ENCODE results near the gene TMEM82. TPM values are rescaled to one million over a fixed set of nuclear protein-coding genes. Genes with fewer than 3 reads are reported as not detected.

TMEM82 gene
- polyA plus RNA-seq, 1 of the 3 experiments (the other 2 are of a cell fraction), result not detected

- no peaks in the 10 kb centered on the region for H3K9me3 ChIP-seq
- peaks cover 0 to 45% of the 10 kb centered on the region in 2 experiments; a peak in 1 of 4 replicates for H3K4me1 ChIP-seq (ENCODE audit: control insufficient read depth in 1 of 2, insufficient read depth in 2 of 2, low read depth in 1 of 2, low read length in 1 of 2)
- peaks cover 0 to 4% of the 10 kb centered on the region in 2 experiments for H3K36me3 ChIP-seq (replicated peaks in 1 of 2; ENCODE audit: control insufficient read depth in 1 of 2, insufficient read depth in 2 of 2, low read length in 1 of 2)
- no peaks in the 10 kb centered on the region for H4K20me1 ChIP-seq (ENCODE audit: insufficient read depth)
- no peaks in the 10 kb centered on the region for H3F3A ChIP-seq (replicated peaks; ENCODE audit: insufficient read depth)
- no peaks in the 10 kb centered on the region for H3K79me2 ChIP-seq (ENCODE audit: insufficient read depth)
- no peak overlapping the region for H3K4me2 ChIP-seq
- no peak overlapping the region for H2AFZ ChIP-seq (ENCODE audit: low read depth)
- CTCF ChIA-PET, result interaction anchor here (0.9 to 2.9 kb wide), 7 partner anchors 9 to 255 kb away, joined by 3 to 10 read pairs (median 4); partner anchors contain the start of gene FBLIM1
- 96% methylated on average over 11 of the region's 16 CpGs for WGBS (ENCODE audit: low lambda C conversion rate)
- DNase-seq, result no peak
- POLR2A ChIA-PET, result interaction anchor here (0.7 to 1.5 kb wide), 2 partner anchors 16 to 18 kb away, joined by 3 to 5 read pairs; no protein-coding TSS in a partner anchor
- peak overlapping the region in 1 of 2 experiments; percentile 79; a peak in 2 of 4 replicates for H3K27ac ChIP-seq (ENCODE audit: low read depth in 2 of 2, low read length in 1 of 2)
- H3K27me3 ChIP-seq (ENCODE audit: insufficient read depth), result no peaks in the 10 kb centered on the region
- H3K9me2 ChIP-seq, result no peaks in the 10 kb centered on the region
- H3K4me3 ChIP-seq (ENCODE audit: low read depth in 2 of 2, low read length in 1 of 2), result no peak overlapping the region
- TF ChIP-seq ELF1 (IDR thresholded peaks at IDR 0.05), result no peak
- TF ChIP-seq EZH2phosphoT487 (IDR thresholded peaks at IDR 0.05; ENCODE audit: borderline replicate concordance, low read depth), result no peak
- TF ChIP-seq EP300 (IDR thresholded peaks at IDR 0.05; ENCODE audit: borderline replicate concordance in 1 of 2, low read depth in 1 of 2, low read length in 1 of 2), result no peak
- no peak for TF ChIP-seq NRF1 (IDR thresholded peaks at IDR 0.05; ENCODE audit: low read depth, low read length)
- no peak overlapping the region for H3K9ac ChIP-seq
Observed at GRCh38 chr1:15739259-15739658, 3.0 kb upstream of the TMEM82 start.

DNA sequence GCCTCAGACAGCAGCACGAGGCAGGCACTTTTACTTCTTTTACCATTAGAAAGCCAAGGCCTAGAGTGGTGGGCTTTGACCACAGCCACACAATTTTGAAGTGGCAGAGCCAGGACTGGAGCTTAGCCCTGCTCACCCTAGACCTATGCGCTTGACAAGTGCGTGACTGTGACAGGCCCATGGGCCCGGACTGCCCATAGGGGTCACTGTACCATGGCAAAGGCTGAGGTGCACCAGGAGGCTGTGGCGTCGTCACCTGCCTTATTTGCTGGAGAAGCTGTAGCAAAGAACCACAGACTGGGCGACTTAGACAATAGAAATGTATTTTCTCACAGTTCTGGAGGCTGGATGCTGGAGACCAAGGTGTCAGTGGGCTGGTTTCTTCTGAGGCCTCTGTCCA is 2.6 kb upstream of the TMEM82 start:
- H3K9me2 ChIP-seq, result no peaks in the 10 kb centered on the region
- H3K4me1 ChIP-seq (ENCODE audit: control insufficient read depth in 1 of 2, insufficient read depth in 2 of 2, low read depth in 1 of 2, low read length in 1 of 2), result peaks cover 0 to 47% of the 10 kb centered on the region in 2 experiments; a peak in 1 of 4 replicates
- H3K4me3 ChIP-seq (ENCODE audit: low read depth in 2 of 2, low read length in 1 of 2), result no peak overlapping the region
- H3F3A ChIP-seq (replicated peaks; ENCODE audit: insufficient read depth), result no peaks in the 10 kb centered on the region
- no peak overlapping the region for H2AFZ ChIP-seq (ENCODE audit: low read depth)
- 83% methylated on average over 5 of the region's 7 CpGs for WGBS (ENCODE audit: low lambda C conversion rate)
- no peaks in the 10 kb centered on the region for H4K20me1 ChIP-seq (ENCODE audit: insufficient read depth)
- no peak overlapping the region for H3K9ac ChIP-seq
- no peaks in the 10 kb centered on the region for H3K79me2 ChIP-seq (ENCODE audit: insufficient read depth)
- POLR2A ChIA-PET, result no interaction called here
- H3K36me3 ChIP-seq (replicated peaks in 1 of 2; ENCODE audit: control insufficient read depth in 1 of 2, insufficient read depth in 2 of 2, low read length in 1 of 2), result peaks cover 0 to 3% of the 10 kb centered on the region in 2 experiments
- no peaks in the 10 kb centered on the region for H3K27me3 ChIP-seq (ENCODE audit: insufficient read depth)
- no peak for DNase-seq
- 0 out of 4 replicates have a peak overlapping the region, but pooled peaks of 1 of the 2 experiments have one; percentile 79 for H3K27ac ChIP-seq (ENCODE audit: low read depth in 2 of 2, low read length in 1 of 2)
- no peak overlapping the region for H3K4me2 ChIP-seq
- H3K9me3 ChIP-seq, result no peaks in the 10 kb centered on the region
- TF ChIP-seq, protein P1, sequence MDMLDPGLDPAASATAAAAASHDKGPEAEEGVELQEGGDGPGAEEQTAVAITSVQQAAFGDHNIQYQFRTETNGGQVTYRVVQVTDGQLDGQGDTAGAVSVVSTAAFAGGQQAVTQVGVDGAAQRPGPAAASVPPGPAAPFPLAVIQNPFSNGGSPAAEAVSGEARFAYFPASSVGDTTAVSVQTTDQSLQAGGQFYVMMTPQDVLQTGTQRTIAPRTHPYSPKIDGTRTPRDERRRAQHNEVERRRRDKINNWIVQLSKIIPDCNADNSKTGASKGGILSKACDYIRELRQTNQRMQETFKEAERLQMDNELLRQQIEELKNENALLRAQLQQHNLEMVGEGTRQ (IDR thresholded peaks at IDR 0.05; ENCODE audit: borderline replicate concordance, low read depth, low read length), result no peak
- TF ChIP-seq, protein P2, sequence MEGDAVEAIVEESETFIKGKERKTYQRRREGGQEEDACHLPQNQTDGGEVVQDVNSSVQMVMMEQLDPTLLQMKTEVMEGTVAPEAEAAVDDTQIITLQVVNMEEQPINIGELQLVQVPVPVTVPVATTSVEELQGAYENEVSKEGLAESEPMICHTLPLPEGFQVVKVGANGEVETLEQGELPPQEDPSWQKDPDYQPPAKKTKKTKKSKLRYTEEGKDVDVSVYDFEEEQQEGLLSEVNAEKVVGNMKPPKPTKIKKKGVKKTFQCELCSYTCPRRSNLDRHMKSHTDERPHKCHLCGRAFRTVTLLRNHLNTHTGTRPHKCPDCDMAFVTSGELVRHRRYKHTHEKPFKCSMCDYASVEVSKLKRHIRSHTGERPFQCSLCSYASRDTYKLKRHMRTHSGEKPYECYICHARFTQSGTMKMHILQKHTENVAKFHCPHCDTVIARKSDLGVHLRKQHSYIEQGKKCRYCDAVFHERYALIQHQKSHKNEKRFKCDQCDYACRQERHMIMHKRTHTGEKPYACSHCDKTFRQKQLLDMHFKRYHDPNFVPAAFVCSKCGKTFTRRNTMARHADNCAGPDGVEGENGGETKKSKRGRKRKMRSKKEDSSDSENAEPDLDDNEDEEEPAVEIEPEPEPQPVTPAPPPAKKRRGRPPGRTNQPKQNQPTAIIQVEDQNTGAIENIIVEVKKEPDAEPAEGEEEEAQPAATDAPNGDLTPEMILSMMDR (IDR thresholded peaks at IDR 0.05), result peak; percentile 30; the same call in 1 of the 2 replicates
- CTCF ChIA-PET, result interaction anchor here (1.1 to 2.9 kb wide), 8 partner anchors 10 to 240 kb away, joined by 3 to 14 read pairs (median 4); partner anchors contain the start of gene FBLIM1

Measured in SK-N-SH (cell line).